Lower leg skin (tissue), 4 donors: ENCODE measurements around the gene NF1. TPM values are rescaled to one million over a fixed set of nuclear protein-coding genes. Genes with fewer than 3 reads are reported as not detected.
"Not testable (repeated sequence)": the region's sequence is repeated elsewhere in the genome, so short reads cannot be mapped to it uniquely, and the experiment has no call there.

Experiments used
- DNase-seq, 2 donors: peaks; one replicate each; pipeline ENCODE4 v3.0.0-alpha.2; 2019; ENCODE audit warnings: low spot score in 2 of 2
- H3K4me3 ChIP-seq: fragments of 200-600 bp; sonication (generic); 2 replicates; pipeline ENCODE4 v1.5.1; 2017; ENCODE audit warnings: mild to moderate bottlenecking, low read depth; ENCODE audit not compliant: poor library complexity, severe bottlenecking
- CTCF ChIP-seq, 3 donors: fragments of 450-650 bp; IDR thresholded peaks; one replicate each; pipeline ENCODE4 v1.5.1; 2016; ENCODE audit warnings: antibody characterized with exemption in 3 of 3, mild to moderate bottlenecking in 3 of 3, moderate library complexity in 2 of 3
- POLR2A ChIP-seq, 2 donors: fragments of 450-650 bp; IDR thresholded peaks; one replicate each; pipeline ENCODE4 v1.6.1; 2016 to 2017; ENCODE audit warnings: antibody characterized with exemption in 2 of 2, mild to moderate bottlenecking in 1 of 2, moderate library complexity in 1 of 2
- WGBS, 2 donors: methylation state at CpG; one replicate each; pipeline ENCODE4 v1.1.5; 2018; 5-methylcytosine and 5-hydroxymethylcytosine counted together
- intact Hi-C: fragments of 100-400 bp; cut with DNase I; formaldehyde crosslinking; loops from one replicate; pipeline ENCODE4 v1.15.0; 2023; ENCODE audit warnings: low total_unique reads
- total RNA-seq, 4 donors: library from RNA; depleted of rRNA; stranded (reverse); fragments of >200 nt; gene quantifications; one replicate each; pipeline ENCODE4 v1.1.0, GENCODE V29; 2016

The NF1 gene
- total RNA-seq, 4 donors from 2014 or later = 27.5 to 48.6 (median 34.3) TPM

GRCh38 chr17:31310886-31311285 is 216.1 kb downstream of the NF1 start:
- no peak for DNase-seq

GRCh38 chr17:31311526-31311925 is 216.7 kb downstream of the NF1 start:
- no peak for DNase-seq
- H3K4me3 ChIP-seq = no peak overlapping the region
- intact Hi-C loops = no loop called here

More at GRCh38 chr17:31310886-31311285, 216.1 kb downstream of the NF1 start:
- intact Hi-C loops = no loop called here
- WGBS, 2 donors = 77 to 83% methylated on average over 7 of the region's 7 CpGs
- TF ChIP-seq CTCF (IDR thresholded peaks at IDR 0.05) (no peak), POLR2A (IDR thresholded peaks at IDR 0.05) (no peak)
- H3K4me3 ChIP-seq = no peak overlapping the region

GRCh38 chr17:31312223-31312622 is 217.4 kb downstream of the NF1 start:
- WGBS, 2 donors = 79 to 80% methylated on average over 7 of the region's 7 CpGs
- not testable (repeated sequence) for DNase-seq

More at GRCh38 chr17:31311526-31311925, 216.7 kb downstream of the NF1 start:
- 72 to 86% methylated on average over 3 of the region's 3 CpGs for WGBS, 2 donors
- TF ChIP-seq CTCF (IDR thresholded peaks at IDR 0.05) (no peak), POLR2A (IDR thresholded peaks at IDR 0.05) (no peak)

GRCh38 chr17:31313982-31314781 is 219.4 kb downstream of the NF1 start, which contains the start of gene EVI2B:
TSS of gene EVI2B (minus strand) at chr17:31314054. CDS start at chr17:31305609, 8,445 bp downstream.
- WGBS, 2 donors = 40 to 48% methylated on average over 3 of the region's 3 CpGs
- DNase-seq = no peak
- intact Hi-C loops = no loop called here
- no peak within 1 kb of the TSS for H3K4me3 ChIP-seq
- TF ChIP-seq POLR2A (IDR thresholded peaks at IDR 0.05) (no peak), CTCF (IDR thresholded peaks at IDR 0.05) (no peak)

More at GRCh38 chr17:31312223-31312622, 217.4 kb downstream of the NF1 start:
- intact Hi-C loops, H3K4me3 ChIP-seq: not testable (repeated sequence)

GRCh38 chr17:31314782-31315100 is 220.0 kb downstream of the NF1 start:
- 75 to 77% methylated on average over 3 of the region's 3 CpGs for WGBS, 2 donors

More at GRCh38 chr17:31314782-31315100, 220.0 kb downstream of the NF1 start:
- DNase-seq = no peak
- TF ChIP-seq CTCF (IDR thresholded peaks at IDR 0.05) = no peak
- TF ChIP-seq POLR2A (IDR thresholded peaks at IDR 0.05) = no peak
- H3K4me3 ChIP-seq = no peak overlapping the region
- intact Hi-C loops = no loop called here
